NCI-H748 treated with DMSO at 0.1 percent for 48 hours (cell line): ENCODE data around the gene FAF1.

Source experiments
- DNase-seq: peaks from one replicate; lab custom pipeline; 2025; lab: John Stamatoyannopoulos, UW

The FAF1 gene

GRCh38 chr1:50488876-50489275 lies 471.2 kb downstream of the FAF1 start:
- DNase-seq, result no peak

- no peak for DNase-seq
These were observed 471.7 kb downstream of the FAF1 start for GRCh38 chr1:50488356-50488755.

GRCh38 chr1:50487725-50488124 lies 472.3 kb downstream of the FAF1 start:
- no peak for DNase-seq

GRCh38 chr1:50481142-50481736 lies 478.8 kb downstream of the FAF1 start:
- no peak for DNase-seq

GRCh38 chr1:50476800-50477199 lies 483.3 kb downstream of the FAF1 start:
- no peak for DNase-seq

- DNase-seq, result no peak
These were observed 484.9 kb downstream of the FAF1 start for GRCh38 chr1:50474859-50475809.

- DNase-seq, result no peak
These were observed 486.6 kb downstream of the FAF1 start for GRCh38 chr1:50473513-50473912.

GRCh38 chr1:50471967-50472366 lies 488.1 kb downstream of the FAF1 start:
- no peak for DNase-seq

- DNase-seq, result no peak
These were observed 497.1 kb downstream of the FAF1 start for GRCh38 chr1:50462964-50463363.

- DNase-seq, result no peak
These were observed 501.6 kb downstream of the FAF1 start for GRCh38 chr1:50458507-50458906.

- DNase-seq, result no peak
These were observed 505.2 kb downstream of the FAF1 start for GRCh38 chr1:50454911-50455310.

- peak; percentile 98 for DNase-seq
These were observed 506.8 kb downstream of the FAF1 start for GRCh38 chr1:50453266-50453665.

- no peak for DNase-seq
These were observed 507.4 kb downstream of the FAF1 start for GRCh38 chr1:50452700-50453099.

GRCh38 chr1:50450861-50451653 lies 509.0 kb downstream of the FAF1 start:
- DNase-seq, result no peak

- no peak for DNase-seq
These were observed 512.1 kb downstream of the FAF1 start for GRCh38 chr1:50447961-50448360.

GRCh38 chr1:50441183-50441582 lies 518.9 kb downstream of the FAF1 start:
- DNase-seq, result no peak

GRCh38 chr1:50438945-50439344 lies 521.1 kb downstream of the FAF1 start:
- DNase-seq, result no peak

GRCh38 chr1:50436489-50436888 lies 523.6 kb downstream of the FAF1 start:
- no peak for DNase-seq

- DNase-seq, result no peak
These were observed 530.1 kb downstream of the FAF1 start for GRCh38 chr1:50430010-50430405.

GRCh38 chr1:50427818-50428779 lies 532.0 kb downstream of the FAF1 start:
- no peak for DNase-seq

- DNase-seq, result no peak
These were observed 532.8 kb downstream of the FAF1 start for GRCh38 chr1:50427086-50427817.
